GM19452 (cell line): ENCODE data around the gene JARID2.
"Not testable (repeated sequence)": the region's sequence is repeated elsewhere in the genome, so short reads cannot be mapped to it uniquely, and the experiment has no call there.

Experiments used
- ATAC-seq: cut with Tn5 transposase; IDR thresholded peaks from one replicate; pipeline ENCODE4 v1.9.1; 2021; ENCODE audit not compliant: unreplicated experiment

JARID2 gene

DNA sequence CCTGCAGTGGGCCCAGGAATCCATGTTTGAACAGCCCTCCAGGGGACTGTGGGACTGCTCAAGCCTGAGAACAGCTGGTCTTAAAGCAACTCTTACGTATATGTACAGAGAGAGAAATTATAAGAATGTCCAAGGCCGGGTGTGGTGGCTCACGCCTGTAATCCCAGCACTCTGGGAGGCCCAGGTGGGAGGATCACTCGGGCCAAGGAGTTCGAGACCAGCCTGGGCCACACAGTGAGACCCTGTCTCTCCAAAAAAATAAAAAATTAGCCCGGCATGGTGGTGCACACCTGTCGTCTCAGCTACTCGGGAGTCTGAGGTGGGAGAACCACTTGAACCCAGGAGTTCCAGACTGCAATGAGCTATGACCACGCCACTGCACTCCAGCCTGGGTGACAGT, 283.0 kb downstream of the JARID2 start:
- ATAC-seq: no peak

DNA sequence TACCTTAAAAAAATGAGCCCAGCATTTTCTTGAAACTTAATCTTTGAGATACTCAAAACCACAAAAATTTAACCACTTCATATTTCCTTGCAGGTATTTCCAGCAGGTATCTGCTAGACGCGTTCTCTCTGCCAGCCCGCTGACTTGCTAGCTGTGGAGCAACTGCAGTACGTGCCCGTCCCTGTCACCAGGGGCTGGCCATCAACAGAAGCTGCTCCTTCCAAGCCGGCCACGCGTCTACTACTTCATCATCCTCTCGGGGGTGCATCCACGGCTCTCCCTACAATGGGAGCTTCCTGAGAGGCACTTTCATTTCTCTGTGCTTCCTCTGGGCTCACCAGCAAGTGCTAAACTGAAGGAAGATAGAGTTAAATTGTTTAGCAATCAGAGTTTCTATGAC, 284.5 kb downstream of the JARID2 start:
- no peak for ATAC-seq

DNA sequence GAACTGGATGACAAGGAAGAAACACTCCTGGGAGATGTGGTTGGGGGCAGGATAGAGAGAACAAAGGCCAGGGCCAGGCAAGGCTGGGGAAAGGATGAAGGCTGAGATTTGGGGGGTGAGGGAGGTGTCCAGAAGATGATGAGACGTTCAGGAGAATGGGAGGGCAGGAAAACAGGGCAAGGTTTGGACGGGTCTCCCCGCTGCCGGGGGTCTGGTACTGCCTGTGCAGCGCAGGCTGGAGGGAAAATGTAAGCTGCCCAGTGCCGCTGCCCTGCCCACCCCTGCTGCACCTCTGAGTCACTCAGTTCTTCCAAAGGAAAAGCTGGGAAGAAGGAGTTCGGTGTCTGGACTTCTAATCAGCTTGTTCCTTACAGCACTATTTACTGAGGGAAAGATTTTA, 286.1 kb downstream of the JARID2 start:
- ATAC-seq: no peak

- ATAC-seq: no peak
Observed at GRCh38 chr6:15533379-15534026, 287.6 kb downstream of the JARID2 start.

- no peak for ATAC-seq
Observed at GRCh38 chr6:15534974-15535373, 289.1 kb downstream of the JARID2 start.

GRCh38 chr6:15535495-15536197, 289.8 kb downstream of the JARID2 start:
- no peak for ATAC-seq

- ATAC-seq: no peak
Observed at GRCh38 chr6:15536198-15536955, 290.5 kb downstream of the JARID2 start.

DNA sequence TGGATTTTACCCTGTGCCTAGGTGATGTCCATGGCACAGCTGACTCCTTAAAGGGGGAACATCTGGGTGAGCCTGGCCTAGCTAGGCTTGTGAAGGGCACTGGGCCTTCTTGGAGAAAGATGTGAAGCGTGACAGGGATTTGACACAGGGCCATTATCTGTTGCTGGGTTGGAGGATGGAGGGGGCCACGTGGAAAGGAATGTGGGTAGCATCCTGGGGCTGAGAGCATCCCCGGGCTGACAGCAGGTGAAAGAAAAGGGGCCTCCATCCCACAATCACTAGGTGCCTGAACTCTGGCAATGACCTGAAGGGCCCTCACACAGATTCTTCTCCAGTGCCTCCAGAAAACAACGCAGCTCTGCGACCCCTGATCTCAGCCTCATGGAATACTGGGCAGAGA, 292.2 kb downstream of the JARID2 start:
- no peak for ATAC-seq

GRCh38 chr6:15538766-15539495, 293.1 kb downstream of the JARID2 start:
- ATAC-seq: no peak

DNA sequence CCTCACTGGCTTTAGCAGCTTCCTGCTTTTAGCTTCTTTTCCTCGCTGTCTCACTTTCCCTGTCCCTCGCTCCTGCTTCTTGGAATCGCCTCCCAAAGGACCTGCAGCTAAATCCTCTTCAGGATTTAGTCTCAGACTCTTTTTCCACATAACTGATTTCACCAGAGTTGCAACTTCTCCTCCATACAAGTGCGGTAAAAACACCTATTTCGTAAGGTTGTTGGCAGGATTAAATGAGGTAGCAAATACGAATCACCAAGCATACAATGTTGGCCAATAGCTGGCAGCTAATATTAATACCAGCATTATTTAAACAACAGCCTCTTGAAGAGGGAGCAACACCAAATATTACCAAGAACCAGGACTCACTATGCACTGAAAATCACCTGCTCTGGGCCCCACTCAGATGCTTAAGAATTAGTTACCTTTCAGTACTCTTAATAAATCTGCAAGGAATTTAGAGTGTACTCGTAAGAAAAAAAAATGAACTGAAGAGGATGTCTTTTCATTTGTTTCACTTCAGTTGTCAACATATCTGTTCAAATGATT, 293.9 kb downstream of the JARID2 start:
- no peak for ATAC-seq

DNA sequence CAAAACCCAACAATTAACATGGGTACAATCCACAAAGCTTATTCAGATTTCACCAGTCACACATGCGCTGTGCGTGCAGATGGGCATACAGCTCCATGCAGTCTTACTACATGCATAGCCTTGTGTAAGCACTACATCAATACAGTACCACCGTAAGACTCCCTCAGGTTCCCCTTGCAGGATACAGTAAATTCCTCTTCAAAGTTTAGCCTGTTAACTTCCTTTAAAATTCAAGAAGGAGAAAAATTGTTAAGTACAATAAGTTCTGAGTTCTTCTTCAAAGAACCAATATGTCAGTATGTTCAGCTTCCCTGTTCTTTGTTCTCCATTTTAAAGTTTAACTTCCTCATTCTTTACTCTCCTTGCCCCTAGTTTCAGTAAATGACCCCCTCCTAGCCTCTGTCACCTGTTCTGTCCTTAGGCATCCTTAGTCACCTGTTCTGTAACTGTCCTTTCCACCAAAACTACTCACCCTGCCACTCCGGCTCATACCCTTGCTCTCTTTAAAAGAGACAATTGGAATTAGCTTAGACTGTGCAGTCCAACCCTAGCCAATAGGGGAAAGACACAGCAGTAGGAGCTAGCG, 297.6 kb downstream of the JARID2 start:
- ATAC-seq: not testable (repeated sequence)

- ATAC-seq: no peak
Observed at GRCh38 chr6:15544321-15544900, 298.5 kb downstream of the JARID2 start.

GRCh38 chr6:15546591-15546990, 300.7 kb downstream of the JARID2 start:
- no peak for ATAC-seq

DNA sequence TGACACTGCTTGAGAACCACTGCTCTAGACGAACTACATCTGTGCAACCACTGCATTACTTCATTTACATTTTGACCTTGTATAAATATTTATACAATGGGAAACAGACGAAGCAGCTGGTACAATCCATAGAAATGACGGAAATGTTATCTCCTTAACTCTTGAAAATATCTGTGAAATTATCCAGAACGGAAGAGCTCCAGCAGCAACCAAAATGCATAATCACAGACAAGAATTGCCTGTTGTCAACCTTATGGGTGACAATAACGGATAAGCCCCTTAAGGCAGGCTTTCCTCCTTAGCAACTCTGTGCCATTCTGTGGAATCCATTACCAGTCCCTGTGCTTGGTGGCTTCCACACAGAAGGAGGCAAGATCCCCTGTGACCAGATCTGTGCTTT, 301.5 kb downstream of the JARID2 start:
- no peak for ATAC-seq

DNA sequence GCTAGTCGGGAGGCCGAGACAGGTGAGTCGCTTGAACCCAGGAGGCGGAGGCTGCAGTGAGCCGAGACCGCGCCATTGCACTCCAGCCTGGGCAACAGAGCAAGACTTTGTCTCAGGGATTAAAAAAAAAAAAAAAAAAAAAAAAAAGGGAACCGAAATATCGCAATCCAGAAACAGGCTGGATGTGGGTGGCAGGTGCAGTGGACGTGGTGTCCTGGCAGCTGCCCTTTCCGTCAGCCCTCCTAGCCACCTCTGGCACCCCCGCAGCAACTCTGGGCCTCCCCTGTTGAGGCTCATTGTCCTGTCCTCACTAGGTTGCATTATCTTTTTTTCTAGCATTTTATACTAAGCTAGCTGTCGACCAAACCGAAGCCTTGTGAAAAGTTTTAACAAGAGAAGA, 303.5 kb downstream of the JARID2 start:
- no peak for ATAC-seq

DNA sequence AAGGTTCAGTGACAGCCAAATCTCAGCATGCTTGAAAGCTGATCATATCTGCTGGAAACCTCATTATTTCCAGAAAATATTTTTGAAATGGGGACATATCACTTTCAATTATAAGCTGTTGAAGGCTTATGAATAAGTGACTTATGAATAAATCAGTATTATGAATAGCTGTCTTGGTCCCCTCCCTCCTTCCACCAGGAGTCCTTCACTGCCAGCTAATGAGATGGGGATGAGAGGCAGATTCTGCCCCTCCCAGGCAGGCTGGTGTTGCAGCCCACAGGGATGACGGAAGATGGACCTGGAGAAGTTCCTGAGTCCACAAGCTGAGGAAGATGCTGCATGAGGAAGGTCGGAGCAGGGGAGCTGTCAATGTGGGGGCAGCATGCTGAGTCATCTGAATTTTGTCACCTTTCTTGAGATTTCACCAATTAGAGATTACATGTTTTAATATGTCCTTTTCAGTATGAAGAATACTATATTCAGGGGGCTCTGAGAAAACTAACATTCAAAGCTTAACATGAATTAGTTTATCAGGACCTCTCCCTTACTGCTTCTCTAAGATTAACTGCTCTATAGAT, 304.8 kb downstream of the JARID2 start:
- no peak for ATAC-seq

DNA sequence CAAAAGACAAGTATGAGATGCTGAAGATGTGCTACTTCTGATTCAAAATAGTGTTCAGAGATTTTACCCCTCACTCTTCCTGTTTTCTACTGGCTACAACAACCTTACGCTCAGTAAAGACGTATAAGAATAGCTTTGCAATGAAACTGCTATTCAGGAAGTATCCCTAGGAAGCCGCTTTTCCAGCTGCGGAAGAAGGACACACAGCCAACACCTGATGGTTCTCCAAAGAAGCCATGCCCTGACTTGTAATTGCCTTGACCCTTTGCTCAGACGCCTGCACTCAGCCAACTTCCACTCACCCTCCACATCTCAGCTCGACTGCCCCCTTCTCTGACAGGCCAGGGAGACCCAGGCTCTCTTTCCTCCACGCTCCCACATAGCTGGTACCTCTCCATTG, 305.4 kb downstream of the JARID2 start:
- no peak for ATAC-seq

DNA sequence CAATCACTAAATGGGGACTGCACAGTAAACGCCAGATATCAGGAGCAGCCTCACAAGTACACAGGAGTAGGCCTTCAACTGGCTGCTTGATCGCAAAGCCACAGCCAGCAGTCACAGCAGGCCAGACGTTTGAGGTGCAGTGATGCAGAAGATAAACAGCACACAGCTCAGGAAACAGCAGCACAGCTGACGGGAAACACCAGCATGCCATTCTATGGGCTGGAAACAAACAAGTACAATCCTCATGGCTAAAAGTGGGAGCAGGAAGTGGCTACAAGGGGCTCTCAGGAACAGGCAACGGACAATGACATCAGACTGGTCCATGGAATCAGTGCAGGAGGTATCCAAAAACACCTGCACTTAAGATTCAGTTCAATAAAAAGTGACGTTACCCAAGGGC, 305.9 kb downstream of the JARID2 start:
- ATAC-seq: no peak

- no peak for ATAC-seq
Observed at GRCh38 chr6:15553031-15553430, 307.2 kb downstream of the JARID2 start.

GRCh38 chr6:15553736-15554294, 307.9 kb downstream of the JARID2 start:
- no peak for ATAC-seq
